Peyer's patch (tissue), 4 donors: Measurements from ENCODE around the gene NOL6.

Experiments
- CTCF ChIP-seq, 6 experiments: fragments of 450-650 bp in 4 of 6; fragments of 200-600 bp in 2 of 6; sonication (generic) in 1 of 6; IDR thresholded peaks; one replicate each; pipeline ENCODE4 v1.5.1; 2017 to 2019; ENCODE audit warnings: antibody characterized with exemption in 6 of 6, mild to moderate bottlenecking in 3 of 6, moderate library complexity in 1 of 6
- POLR2A ChIP-seq, 2 donors: fragments of 450-650 bp; IDR thresholded peaks; one replicate each; pipeline ENCODE4 v1.5.1; 2017; ENCODE audit warnings: antibody characterized with exemption in 2 of 2, mild to moderate bottlenecking in 2 of 2, moderate library complexity in 2 of 2

DNA sequence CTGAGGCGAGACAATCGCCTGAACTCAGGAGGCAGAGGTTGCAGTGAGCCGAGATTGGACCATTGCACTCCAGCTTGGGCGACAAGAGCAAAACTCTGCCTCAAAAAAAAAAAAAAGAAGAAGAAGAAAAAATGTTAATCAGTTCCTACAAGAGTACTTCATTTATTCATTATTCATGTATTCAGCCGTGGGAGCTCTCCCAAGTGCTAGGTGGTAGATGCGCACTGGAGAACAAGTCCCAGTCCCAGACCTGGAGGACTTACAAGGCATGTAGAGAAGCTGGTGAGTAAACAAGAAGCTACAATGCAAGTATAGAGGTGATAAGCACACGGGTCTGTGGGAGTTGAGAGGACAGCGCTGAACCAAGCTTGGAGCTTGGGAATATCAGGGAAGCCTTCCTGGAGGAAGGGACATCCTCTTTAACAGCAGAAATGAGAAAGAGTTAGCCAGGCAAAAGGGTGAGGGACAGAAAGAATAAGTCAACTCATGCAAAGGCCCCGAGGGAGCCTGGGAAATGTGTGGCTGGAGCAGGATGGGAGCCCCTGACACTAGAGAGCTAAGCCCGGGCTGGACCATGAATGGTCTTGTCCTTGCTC lies 53.9 kb downstream of the NOL6 start:
- no peak for TF ChIP-seq CTCF (IDR thresholded peaks at IDR 0.05)
- TF ChIP-seq POLR2A (IDR thresholded peaks at IDR 0.05) = no peak
